HG02884 (cell line): ENCODE results near the gene NDUFAF5.
"Not testable (repeated sequence)": the region's sequence is repeated elsewhere in the genome, so short reads cannot be mapped to it uniquely, and the experiment has no call there.

Experiments used
- ATAC-seq: cut with Tn5 transposase; IDR thresholded peaks from one replicate; pipeline ENCODE4 v1.9.1; 2021; ENCODE audit warnings: mild to moderate bottlenecking, moderate library complexity; ENCODE audit not compliant: unreplicated experiment

Gene NDUFAF5

GRCh38 chr20:13784893-13785715, at the start of gene NDUFAF5, which contains the start of gene ESF1:
NDUFAF5 (plus strand) TSS chr20:13785028; CDS start chr20:13785069, 41 bp downstream.
ESF1 (minus strand) TSS chr20:13784919; CDS start chr20:13783140, 1,779 bp downstream.
- ATAC-seq: peak; percentile 97

GRCh38 chr20:13735826-13736225, 49.0 kb upstream of the NDUFAF5 start:
- ATAC-seq: no peak

GRCh38 chr20:13736436-13737191, 48.2 kb upstream of the NDUFAF5 start:
- no peak for ATAC-seq

- ATAC-seq: not testable (repeated sequence)
These were observed 46.6 kb upstream of the NDUFAF5 start for GRCh38 chr20:13738187-13738586.

GRCh38 chr20:13739731-13740649, 44.8 kb upstream of the NDUFAF5 start:
- no peak for ATAC-seq

GRCh38 chr20:13741879-13742278, 42.9 kb upstream of the NDUFAF5 start:
- ATAC-seq: no peak

- ATAC-seq: no peak
These were observed 40.5 kb upstream of the NDUFAF5 start for GRCh38 chr20:13744352-13744751.

- no peak for ATAC-seq
These were observed 39.0 kb upstream of the NDUFAF5 start for GRCh38 chr20:13745784-13746183.

- no peak for ATAC-seq
These were observed 35.0 kb upstream of the NDUFAF5 start for GRCh38 chr20:13749811-13750210.

- no peak for ATAC-seq
These were observed 31.3 kb upstream of the NDUFAF5 start for GRCh38 chr20:13753436-13754036.

GRCh38 chr20:13755809-13756208, 29.0 kb upstream of the NDUFAF5 start:
- ATAC-seq: no peak

GRCh38 chr20:13756551-13756950, 28.3 kb upstream of the NDUFAF5 start:
- ATAC-seq: no peak

- no peak for ATAC-seq
These were observed 25.9 kb upstream of the NDUFAF5 start for GRCh38 chr20:13758884-13759283.

- ATAC-seq: not testable (repeated sequence)
These were observed 24.3 kb upstream of the NDUFAF5 start for GRCh38 chr20:13760451-13760946.

GRCh38 chr20:13765299-13765698, 19.5 kb upstream of the NDUFAF5 start:
- no peak for ATAC-seq

GRCh38 chr20:13765868-13766416, 18.9 kb upstream of the NDUFAF5 start:
- ATAC-seq: no peak

GRCh38 chr20:13770141-13770540, 14.7 kb upstream of the NDUFAF5 start:
- no peak for ATAC-seq

GRCh38 chr20:13771853-13772453, 12.9 kb upstream of the NDUFAF5 start:
- no peak for ATAC-seq

GRCh38 chr20:13772529-13772928, 12.3 kb upstream of the NDUFAF5 start:
- no peak for ATAC-seq

- no peak for ATAC-seq
These were observed 9.0 kb upstream of the NDUFAF5 start for GRCh38 chr20:13775867-13776266.
